Neural cell (in vitro differentiated cells): ENCODE results near the gene ZNF775. TPM values are rescaled to one million over a fixed set of nuclear protein-coding genes. Genes with fewer than 3 reads are reported as not detected.

Experiments used
- H2AFZ ChIP-seq: fragments of 200-600, 300-800 bp; sonication (generic), shearing (Covaris generic); 2 replicates; pipeline ENCODE4 v1.6.0; 2014; ENCODE audit warnings: low read depth, mild to moderate bottlenecking, antibody characterized with exemption, low read length, moderate library complexity
- H3F3A ChIP-seq: fragments of 200-600 bp; shearing (Covaris generic); 2 replicates; pipeline ENCODE4 v1.6.1; 2016; ENCODE audit warnings: mild to moderate bottlenecking, moderate library complexity, mixed read lengths, antibody characterized with exemption, low read length; ENCODE audit not compliant: insufficient read depth, poor library complexity, severe bottlenecking
- H3K27ac ChIP-seq: fragments of 200-600, 300-800 bp; sonication (generic), shearing (Covaris generic); 2 replicates; pipeline ENCODE4 v1.5.1; 2014; ENCODE audit warnings: mild to moderate bottlenecking, low read length, moderate library complexity
- H3K27me3 ChIP-seq: fragments of 300-800, 200-600 bp; sonication (generic), shearing (Covaris generic); 2 replicates; pipeline ENCODE4 v1.6.0; 2014; ENCODE audit warnings: mild to moderate bottlenecking, low read depth, low read length, moderate library complexity; ENCODE audit not compliant: insufficient read depth
- H3K36me3 ChIP-seq: fragments of 300-800, 200-600 bp; sonication (generic), shearing (Covaris generic); 2 replicates; pipeline ENCODE4 v1.5.1; 2014; ENCODE audit warnings: mild to moderate bottlenecking, antibody characterized with exemption, low read length, moderate library complexity; ENCODE audit not compliant: insufficient read depth
- H3K4me2 ChIP-seq: fragments of 300-800, 200-600 bp; sonication (generic), shearing (Covaris generic); 2 replicates; pipeline ENCODE4 v1.6.0; 2014; ENCODE audit warnings: mild to moderate bottlenecking, low read length
- H3K4me3 ChIP-seq: fragments of 300-800, 200-600 bp; sonication (generic), shearing (Covaris generic); 2 replicates; pipeline ENCODE4 v1.5.1; 2014; ENCODE audit warnings: mild to moderate bottlenecking, low read length, moderate library complexity
- H3K79me2 ChIP-seq: fragments of 200-600 bp; shearing (Covaris generic); replicated peaks from 2 replicates; pipeline ENCODE4 v1.6.0; 2014; ENCODE audit warnings: mild to moderate bottlenecking, low read length, moderate library complexity; ENCODE audit not compliant: insufficient read depth
- H3K9ac ChIP-seq: fragments of 300-800, 200-600 bp; sonication (generic), shearing (Covaris generic); 2 replicates; pipeline ENCODE4 v1.6.1; 2016; ENCODE audit warnings: mild to moderate bottlenecking, low read length, mixed read lengths
- H3K9me2 ChIP-seq: fragments of 200-600 bp; shearing (Covaris generic); 2 replicates; pipeline ENCODE4 v1.6.1; 2016; ENCODE audit warnings: mild to moderate bottlenecking, low read length, mixed read lengths; ENCODE audit not compliant: insufficient read depth
- H3K9me3 ChIP-seq: fragments of 200-600, 300-800 bp; sonication (generic), shearing (Covaris generic); 2 replicates; pipeline ENCODE4 v1.6.1; 2016; ENCODE audit warnings: mild to moderate bottlenecking, mixed run types, low read length, moderate library complexity, mixed read lengths
- H4K20me1 ChIP-seq: fragments of 200-600 bp; shearing (Covaris generic); 2 replicates; pipeline ENCODE4 v1.6.1; 2016; ENCODE audit warnings: mild to moderate bottlenecking, mixed run types; ENCODE audit not compliant: insufficient read depth
- CTCF ChIP-seq: fragments of 450-650 bp; IDR thresholded peaks from 2 replicates; pipeline ENCODE4 v1.5.1; 2014; ENCODE audit warnings: antibody characterized with exemption, mild to moderate bottlenecking, moderate library complexity; ENCODE audit not compliant: poor library complexity, severe bottlenecking
- EP300 ChIP-seq: fragments of 450-650 bp; conservative IDR thresholded peaks from 2 replicates; pipeline ENCODE4 v1.6.1; 2014; ENCODE audit warnings: antibody characterized with exemption, mild to moderate bottlenecking, moderate library complexity; ENCODE audit not compliant: poor library complexity, severe bottlenecking
- EZH2 ChIP-seq: fragments of 200-600, 300-800 bp; shearing (Covaris generic), sonication (generic); IDR thresholded peaks from 2 replicates; pipeline ENCODE4 v1.6.1; 2014; ENCODE audit warnings: antibody characterized with exemption, low read length, borderline replicate concordance, mild to moderate bottlenecking; ENCODE audit not compliant: insufficient read depth, poor library complexity, severe bottlenecking
- MXI1 ChIP-seq: fragments of 450-650 bp; conservative IDR thresholded peaks from 2 replicates; pipeline ENCODE4 v1.6.1; 2014; ENCODE audit warnings: antibody characterized with exemption, mild to moderate bottlenecking; ENCODE audit not compliant: poor library complexity, severe bottlenecking
- POLR2AphosphoS5 ChIP-seq: IDR thresholded peaks from 2 replicates; pipeline ENCODE4 v1.6.1; 2012
- RAD21 ChIP-seq: fragments of 450-650 bp; conservative IDR thresholded peaks from 2 replicates; pipeline ENCODE4 v1.6.1; 2014; ENCODE audit warnings: antibody characterized with exemption, mild to moderate bottlenecking, moderate library complexity
- REST ChIP-seq: IDR thresholded peaks from 2 replicates; pipeline ENCODE4 v1.6.1; 2012; ENCODE audit warnings: borderline replicate concordance
- SMC3 ChIP-seq: fragments of 450-650 bp; conservative IDR thresholded peaks from 2 replicates; pipeline ENCODE4 v1.6.1; 2014; ENCODE audit warnings: antibody characterized with exemption, mild to moderate bottlenecking, moderate library complexity; ENCODE audit not compliant: poor library complexity
- TAF1 ChIP-seq: IDR thresholded peaks from 2 replicates; pipeline ENCODE4 v1.6.1; 2012; ENCODE audit warnings: low read depth
- polyA plus RNA-seq: library from polyadenylated mRNA; depleted of rRNA; stranded (reverse); fragments of >200 nt; gene quantifications from 2 replicates; pipeline ENCODE4 v1.2.3, GENCODE V29; 2014

ZNF775 gene
- polyA plus RNA-seq, 1 donor from 2014 or later = 16.8 TPM

DNA sequence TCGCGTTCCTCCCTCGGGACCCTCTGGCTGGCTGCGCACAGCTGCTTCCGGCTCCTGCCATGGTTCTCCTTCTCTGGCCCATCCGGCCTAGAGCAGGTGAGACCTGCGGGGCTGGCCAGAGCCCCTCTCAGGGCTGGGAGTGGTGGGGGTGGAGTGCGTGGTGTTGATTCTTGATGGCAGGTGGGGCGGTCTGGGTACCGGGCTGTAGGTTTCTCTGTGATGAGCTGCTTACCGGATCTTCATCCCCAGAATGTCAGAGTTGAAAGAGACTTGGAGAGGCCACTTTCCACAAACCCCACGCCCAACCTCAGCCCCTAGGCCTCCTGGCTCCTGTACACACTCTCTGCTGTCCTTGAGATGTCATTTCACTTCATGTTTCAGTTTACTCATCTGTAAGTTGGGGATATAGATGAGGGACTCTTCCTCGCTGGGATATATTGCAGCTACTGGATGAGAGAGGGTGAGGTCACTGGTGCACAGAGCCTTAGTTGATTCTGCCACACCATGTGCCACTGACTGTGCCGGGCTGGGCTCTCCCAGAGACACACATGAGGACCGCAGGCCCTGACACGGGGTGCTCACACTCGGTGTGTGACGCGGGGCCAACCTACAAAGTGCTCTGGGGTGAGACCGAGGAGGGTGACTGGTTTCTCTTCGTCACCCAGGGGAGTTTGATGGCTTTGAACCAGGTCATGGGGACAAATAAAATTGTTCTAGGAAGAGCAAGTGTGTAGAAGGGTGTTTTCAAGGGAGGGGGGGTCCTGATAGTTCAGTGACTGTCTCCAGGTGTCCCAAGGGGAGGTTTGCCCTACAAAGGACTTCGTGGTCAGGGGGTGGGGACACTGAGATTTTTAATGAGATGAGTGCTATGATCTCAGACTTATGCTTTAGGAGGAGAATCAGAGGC, 29.5 kb downstream of the ZNF775 start:
- no peak overlapping the region for H3K4me2 ChIP-seq
- no peak for TF ChIP-seq TAF1

GRCh38 chr7:150409300-150410030, 30.3 kb downstream of the ZNF775 start:
- Histone ChIP-seq H3K4me3 (no peak overlapping the region), H3F3A (no peaks in the 10 kb centered on the region), H3K9me3 (no peaks in the 10 kb centered on the region), H3K9me2 (no peaks in the 10 kb centered on the region), H3K36me3 (no peaks in the 10 kb centered on the region), H4K20me1 (no peaks in the 10 kb centered on the region), H3K27ac (no peak overlapping the region), H3K27me3 (no peaks in the 10 kb centered on the region), H3K4me2 (no peak overlapping the region), H2AFZ (no peak overlapping the region), H3K9ac (no peak overlapping the region), H3K79me2 (no peaks in the 10 kb centered on the region)
- TF ChIP-seq SMC3 (no peak), EZH2 (no peak), EP300 (no peak), POLR2AphosphoS5 (no peak), REST (no peak), MXI1 (no peak), RAD21 (no peak), TAF1 (no peak), CTCF (no peak)

More for the DNA sequence above, 29.5 kb downstream of the ZNF775 start:
- Histone ChIP-seq H3K9ac (no peak overlapping the region), H2AFZ (no peak overlapping the region), H3K36me3 (no peaks in the 10 kb centered on the region), H3K79me2 (no peaks in the 10 kb centered on the region), H3K27ac (no peak overlapping the region), H3K9me3 (no peaks in the 10 kb centered on the region), H3F3A (no peaks in the 10 kb centered on the region), H3K27me3 (no peaks in the 10 kb centered on the region), H4K20me1 (no peaks in the 10 kb centered on the region), H3K4me3 (no peak overlapping the region), H3K9me2 (no peaks in the 10 kb centered on the region)
